Uterus (tissue), 2 donors: ENCODE data around the gene LEMD1.
"Not testable (repeated sequence)": the region's sequence is repeated elsewhere in the genome, so short reads cannot be mapped to it uniquely, and the experiment has no call there.

Experiments
- CTCF ChIP-seq, 4 experiments: fragments of 200-600 bp in 2 of 4; fragments of 450-650 bp in 2 of 4; sonication (generic) in 2 of 4; IDR thresholded peaks; one replicate each; pipeline ENCODE4 v1.5.1; 2016 to 2019; ENCODE audit warnings: antibody characterized with exemption in 4 of 4, mild to moderate bottlenecking in 2 of 4, moderate library complexity in 1 of 4
- POLR2A ChIP-seq, 2 donors: fragments of 450-650 bp; IDR thresholded peaks; one replicate each; pipeline ENCODE4 v1.6.1; 2016; ENCODE audit warnings: antibody characterized with exemption in 2 of 2, mild to moderate bottlenecking in 1 of 2, moderate library complexity in 1 of 2

- TF ChIP-seq CTCF, POLR2A (IDR thresholded peaks at IDR 0.05): not testable (repeated sequence)
These were observed 15.6 kb downstream of the LEMD1 start for GRCh38 chr1:205406252-205406651.
